ENCODE data around the gene PRSS56.

PRSS56 gene

DNA sequence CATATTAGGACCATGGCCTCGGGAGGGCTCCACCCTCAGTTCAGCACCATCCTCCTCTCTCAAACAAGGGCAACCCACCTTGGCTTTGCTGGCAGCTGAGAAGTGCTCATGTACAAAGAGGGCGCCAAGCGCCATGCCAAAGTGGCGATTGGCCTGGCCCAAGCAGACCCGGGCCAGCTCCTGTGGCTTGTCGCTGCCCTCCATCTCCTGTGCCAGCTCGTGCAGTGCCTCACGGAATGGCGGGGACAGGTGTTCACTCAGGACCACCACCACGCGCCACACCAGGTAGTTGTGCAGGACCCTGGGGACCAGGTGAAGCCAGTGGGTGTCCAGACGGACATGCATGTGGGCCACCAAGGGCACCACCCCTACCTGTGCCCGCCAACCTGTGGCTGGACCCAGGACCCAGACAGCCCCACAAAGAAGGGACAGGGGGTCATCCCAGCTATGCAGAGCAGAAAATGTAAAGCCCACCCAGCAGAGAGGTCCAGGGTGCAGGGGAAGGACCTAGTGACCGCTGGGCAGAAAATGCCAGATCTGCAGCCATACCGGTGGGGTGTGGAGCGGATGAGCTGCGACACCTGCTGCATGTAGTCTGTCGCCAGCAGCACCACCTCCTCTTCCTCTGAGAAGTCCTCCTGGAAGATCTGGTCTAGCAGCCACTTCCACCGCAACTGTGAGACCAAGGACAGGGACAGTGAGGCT lies 36.1 kb upstream of the PRSS56 start:
- no peak overlapping the region for H3K4me3 Mint-ChIP-seq

DNA sequence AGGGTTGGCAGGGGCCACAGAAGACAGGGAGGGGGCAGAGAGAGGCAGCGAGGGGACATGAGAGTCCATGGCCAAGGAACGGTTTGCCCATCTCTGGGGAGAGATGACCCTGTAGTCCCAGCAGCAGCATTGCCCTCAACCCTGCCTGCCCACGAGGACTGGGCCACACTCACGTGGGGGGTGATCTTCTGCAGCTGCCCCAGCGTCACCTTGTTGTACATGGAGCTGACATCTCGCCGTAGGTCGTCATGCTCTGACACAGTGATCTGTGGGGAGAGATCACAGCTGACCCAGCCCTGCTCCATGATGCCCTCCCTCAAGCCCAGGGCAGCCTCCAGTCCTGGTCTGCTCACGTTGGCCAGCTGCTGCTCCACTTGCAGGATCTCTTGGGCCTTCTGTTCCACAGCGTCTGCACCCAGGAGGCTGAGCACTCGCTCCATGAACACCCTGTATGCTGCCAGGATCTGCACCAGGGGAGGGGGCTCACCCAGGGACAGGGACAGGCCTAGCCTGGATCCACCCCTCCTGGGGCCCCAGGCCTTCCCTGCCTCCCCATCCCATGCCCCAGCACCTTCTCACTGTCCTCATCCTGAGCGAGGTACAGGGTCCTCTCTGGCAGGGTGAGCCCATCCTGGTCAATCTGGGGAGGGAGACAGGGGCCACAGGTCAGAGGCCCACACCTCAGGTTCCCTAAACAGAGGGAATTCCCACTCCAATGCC lies 35.4 kb upstream of the PRSS56 start:
- H3K4me1 Mint-ChIP-seq (ENCODE audit: low read depth): no peaks in the 10 kb centered on the region
- H3K4me3 Mint-ChIP-seq: no peak overlapping the region
- H3K36me3 Mint-ChIP-seq (ENCODE audit: low read depth): peaks cover 1% of the 10 kb centered on the region
- peaks cover 35% of the 10 kb centered on the region for H3K27me3 Mint-ChIP-seq (ENCODE audit: low read depth)
- H3K9me3 Mint-ChIP-seq: no peaks in the 10 kb centered on the region
- H3K27ac Mint-ChIP-seq: no peak overlapping the region

More for the DNA sequence above, 36.1 kb upstream of the PRSS56 start:
- H3K4me1 Mint-ChIP-seq (ENCODE audit: low read depth): no peaks in the 10 kb centered on the region
- H3K27me3 Mint-ChIP-seq (ENCODE audit: low read depth): peaks cover 28% of the 10 kb centered on the region
- H3K27ac Mint-ChIP-seq: no peak overlapping the region
- no peaks in the 10 kb centered on the region for H3K36me3 Mint-ChIP-seq (ENCODE audit: low read depth)
- H3K9me3 Mint-ChIP-seq: no peaks in the 10 kb centered on the region

DNA sequence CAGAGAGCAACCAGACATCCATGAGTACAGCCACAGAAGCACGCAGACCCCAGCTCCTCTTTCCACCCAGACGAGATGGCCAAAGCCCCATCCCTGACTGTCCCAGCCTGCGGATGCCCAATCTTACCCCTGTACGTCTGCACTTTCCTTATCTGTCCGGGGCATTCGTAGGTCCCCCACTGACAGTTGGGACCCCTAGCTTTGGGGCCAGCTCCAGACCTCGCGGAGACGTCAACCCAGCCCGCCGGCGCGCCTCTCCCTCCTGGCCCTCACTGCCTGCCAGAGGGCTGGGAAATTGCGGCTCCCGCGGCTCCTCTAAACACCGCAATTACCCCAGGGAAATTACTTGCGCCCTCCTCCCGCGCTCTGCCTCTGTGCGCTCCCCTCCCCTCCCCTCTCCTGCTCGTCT lies 34.8 kb upstream of the PRSS56 start:
- peaks cover 1% of the 10 kb centered on the region for H3K36me3 Mint-ChIP-seq (ENCODE audit: low read depth)
- H3K9me3 Mint-ChIP-seq: no peaks in the 10 kb centered on the region
- peaks cover 40% of the 10 kb centered on the region for H3K27me3 Mint-ChIP-seq (ENCODE audit: low read depth)
- H3K4me1 Mint-ChIP-seq (ENCODE audit: low read depth): no peaks in the 10 kb centered on the region
- H3K4me3 Mint-ChIP-seq: no peak overlapping the region
- no peak overlapping the region for H3K27ac Mint-ChIP-seq

DNA sequence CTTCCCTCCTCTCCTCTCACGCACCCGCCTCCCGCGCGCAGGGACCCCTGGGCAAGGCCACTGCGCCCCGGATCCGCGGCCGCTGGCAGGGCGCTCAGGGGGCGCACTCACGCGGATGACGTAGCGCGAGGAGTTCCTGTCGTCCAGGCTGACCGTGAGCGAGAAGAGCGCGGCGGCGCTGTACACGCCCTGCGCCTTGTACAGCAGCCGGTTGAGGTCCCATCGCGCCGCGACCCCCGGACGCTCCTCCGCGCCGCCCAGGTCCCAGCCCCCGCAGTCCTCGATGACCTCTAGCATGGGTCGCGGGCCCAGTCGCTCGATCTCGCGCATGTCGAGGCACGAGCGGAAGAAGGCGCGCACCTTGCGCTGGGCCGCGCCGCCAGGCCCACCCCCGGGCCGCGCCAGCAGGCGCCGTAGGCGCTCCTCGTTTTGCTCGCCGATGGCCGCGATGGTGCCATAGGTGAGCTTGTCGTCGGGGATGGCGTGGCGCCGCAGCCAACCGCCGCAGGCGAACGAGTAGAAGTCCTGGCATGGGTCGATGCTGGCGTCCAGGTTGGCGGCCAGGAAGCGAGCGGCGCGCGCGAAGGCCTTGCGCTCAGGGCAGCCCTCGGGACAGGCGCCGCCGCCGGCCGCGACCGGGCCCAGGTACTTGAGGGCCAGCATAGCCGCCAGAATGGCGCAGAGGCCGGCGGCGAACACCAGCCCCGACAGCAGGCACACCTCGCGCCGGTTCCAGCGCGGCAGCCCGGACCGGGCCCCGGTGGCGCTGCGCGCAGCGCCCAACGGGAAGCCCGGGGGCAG lies 34.2 kb upstream of the PRSS56 start:
- Mint-ChIP-seq H3K27ac (no peak overlapping the region), H3K27me3 (ENCODE audit: low read depth) (peaks cover 42% of the 10 kb centered on the region), H3K36me3 (ENCODE audit: low read depth) (peaks cover 1% of the 10 kb centered on the region)

GRCh38 chr2:232486558-232487384 lies 33.4 kb upstream of the PRSS56 start:
- Mint-ChIP-seq H3K4me1 (ENCODE audit: low read depth) (no peaks in the 10 kb centered on the region), H3K27me3 (ENCODE audit: low read depth) (peaks cover 46% of the 10 kb centered on the region), H3K27ac (no peak overlapping the region), H3K36me3 (ENCODE audit: low read depth) (peaks cover 1% of the 10 kb centered on the region), H3K9me3 (no peaks in the 10 kb centered on the region), H3K4me3 (no peak overlapping the region)

More for the DNA sequence above, 34.2 kb upstream of the PRSS56 start:
- Mint-ChIP-seq H3K4me1 (ENCODE audit: low read depth) (no peaks in the 10 kb centered on the region), H3K4me3 (no peak overlapping the region), H3K9me3 (no peaks in the 10 kb centered on the region)

DNA sequence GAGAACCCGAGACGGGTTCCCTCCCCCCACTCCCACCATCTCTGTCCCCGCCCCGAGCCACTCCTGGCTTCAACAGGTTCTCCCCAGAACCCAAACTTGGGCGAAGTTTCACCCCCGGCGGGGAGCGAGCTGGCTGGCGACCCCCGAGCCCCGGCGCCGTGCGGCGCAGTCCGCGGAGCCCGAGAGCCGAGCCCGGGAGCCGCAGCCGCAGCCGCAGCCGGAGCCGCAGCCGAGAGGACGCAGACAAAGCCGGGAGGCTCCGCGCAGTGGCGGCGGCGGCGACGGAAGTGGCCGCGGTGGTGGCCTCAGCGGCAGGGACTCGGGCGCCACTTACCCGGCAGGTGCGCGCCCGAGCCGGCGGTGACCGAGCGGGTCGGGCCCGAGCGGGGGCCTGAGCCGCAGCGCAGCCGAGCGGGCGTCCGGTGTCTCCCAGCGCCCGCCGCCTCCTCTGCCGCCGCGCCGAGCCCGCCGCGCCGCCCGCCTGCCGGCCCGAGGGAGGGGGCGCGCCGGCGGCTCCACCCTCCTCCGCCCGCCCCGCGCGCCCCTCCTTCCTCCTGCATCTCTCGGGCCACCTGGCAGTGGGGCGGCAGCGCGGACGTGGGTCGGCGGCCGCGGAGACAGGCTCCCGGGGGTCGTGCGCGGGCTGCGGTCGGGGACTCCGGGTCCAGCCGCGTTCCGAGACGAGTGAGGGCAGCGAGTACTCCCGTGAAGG lies 32.6 kb upstream of the PRSS56 start, which contains the start of gene ECEL1:
Gene ECEL1, minus strand, starts transcription at position 450 of the 712 bp plus-strand sequence. CDS start 1,181 bp downstream, outside the sequence.
- peaks cover 46% of the 10 kb centered on the region for H3K27me3 Mint-ChIP-seq (ENCODE audit: low read depth)
- H3K4me1 Mint-ChIP-seq (ENCODE audit: low read depth): no peaks in the 10 kb centered on the region
- H3K36me3 Mint-ChIP-seq (ENCODE audit: low read depth): peaks cover 1% of the 10 kb centered on the region
- no peak within 1 kb of the TSS for H3K4me3 Mint-ChIP-seq
- no peaks in the 10 kb centered on the region for H3K9me3 Mint-ChIP-seq
- H3K27ac Mint-ChIP-seq: no peak within 1 kb of the TSS

GRCh38 chr2:232488097-232488711 lies 32.0 kb upstream of the PRSS56 start:
- Mint-ChIP-seq H3K4me3 (no peak overlapping the region), H3K4me1 (ENCODE audit: low read depth) (no peaks in the 10 kb centered on the region)

DNA sequence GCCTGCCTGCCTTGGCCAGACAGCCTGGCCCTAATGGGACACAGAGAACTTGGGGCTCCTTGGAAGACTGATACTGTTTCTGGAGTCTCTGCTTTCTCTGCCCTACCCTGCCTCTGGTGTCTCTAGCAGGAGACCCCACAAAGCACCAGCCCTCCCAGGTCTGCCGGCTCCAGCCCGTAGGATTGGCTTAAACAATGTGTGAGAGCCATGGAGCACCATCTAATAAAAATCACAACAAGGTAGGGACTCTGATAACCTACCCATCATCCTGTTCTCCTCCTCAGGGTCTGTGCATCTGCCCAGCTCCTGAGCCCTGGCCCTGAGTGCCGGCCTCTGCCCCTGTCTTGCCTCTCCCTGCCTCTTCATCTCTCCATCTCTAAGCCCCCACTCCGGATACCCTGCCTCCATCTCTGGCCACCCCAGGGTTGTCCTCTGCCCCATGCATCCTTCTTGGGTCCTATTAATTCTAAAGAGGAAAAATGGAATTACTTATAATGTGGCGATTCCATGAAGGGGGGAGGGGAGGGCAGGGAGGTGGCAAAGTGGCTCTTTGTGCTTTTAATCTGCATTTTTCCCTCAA lies 31.4 kb upstream of the PRSS56 start:
- no peak overlapping the region for H3K27ac Mint-ChIP-seq
- H3K4me1 Mint-ChIP-seq (ENCODE audit: low read depth): no peaks in the 10 kb centered on the region

More at GRCh38 chr2:232488097-232488711, 32.0 kb upstream of the PRSS56 start:
- no peak overlapping the region for H3K27ac Mint-ChIP-seq
- peaks cover 1% of the 10 kb centered on the region for H3K36me3 Mint-ChIP-seq (ENCODE audit: low read depth)
- peaks cover 46% of the 10 kb centered on the region for H3K27me3 Mint-ChIP-seq (ENCODE audit: low read depth)
- no peaks in the 10 kb centered on the region for H3K9me3 Mint-ChIP-seq

GRCh38 chr2:232489516-232490220 lies 30.5 kb upstream of the PRSS56 start:
- peaks cover 39% of the 10 kb centered on the region for H3K27me3 Mint-ChIP-seq (ENCODE audit: low read depth)
- H3K4me1 Mint-ChIP-seq (ENCODE audit: low read depth): no peaks in the 10 kb centered on the region
- H3K36me3 Mint-ChIP-seq (ENCODE audit: low read depth): peaks cover 1% of the 10 kb centered on the region
- H3K27ac Mint-ChIP-seq: no peak overlapping the region
- no peaks in the 10 kb centered on the region for H3K9me3 Mint-ChIP-seq
- no peak overlapping the region for H3K4me3 Mint-ChIP-seq

More for the DNA sequence above, 31.4 kb upstream of the PRSS56 start:
- peaks cover 46% of the 10 kb centered on the region for H3K27me3 Mint-ChIP-seq (ENCODE audit: low read depth)
- H3K36me3 Mint-ChIP-seq (ENCODE audit: low read depth): peaks cover 1% of the 10 kb centered on the region
- H3K4me3 Mint-ChIP-seq: no peak overlapping the region
- no peaks in the 10 kb centered on the region for H3K9me3 Mint-ChIP-seq

- H3K27me3 Mint-ChIP-seq (ENCODE audit: low read depth): peaks cover 31% of the 10 kb centered on the region
- peaks cover 1% of the 10 kb centered on the region for H3K36me3 Mint-ChIP-seq (ENCODE audit: low read depth)
- no peaks in the 10 kb centered on the region for H3K4me1 Mint-ChIP-seq (ENCODE audit: low read depth)
- H3K4me3 Mint-ChIP-seq: no peak overlapping the region
- no peak overlapping the region for H3K27ac Mint-ChIP-seq
- H3K9me3 Mint-ChIP-seq: no peaks in the 10 kb centered on the region
Observed at GRCh38 chr2:232490221-232491138, 29.7 kb upstream of the PRSS56 start.

DNA sequence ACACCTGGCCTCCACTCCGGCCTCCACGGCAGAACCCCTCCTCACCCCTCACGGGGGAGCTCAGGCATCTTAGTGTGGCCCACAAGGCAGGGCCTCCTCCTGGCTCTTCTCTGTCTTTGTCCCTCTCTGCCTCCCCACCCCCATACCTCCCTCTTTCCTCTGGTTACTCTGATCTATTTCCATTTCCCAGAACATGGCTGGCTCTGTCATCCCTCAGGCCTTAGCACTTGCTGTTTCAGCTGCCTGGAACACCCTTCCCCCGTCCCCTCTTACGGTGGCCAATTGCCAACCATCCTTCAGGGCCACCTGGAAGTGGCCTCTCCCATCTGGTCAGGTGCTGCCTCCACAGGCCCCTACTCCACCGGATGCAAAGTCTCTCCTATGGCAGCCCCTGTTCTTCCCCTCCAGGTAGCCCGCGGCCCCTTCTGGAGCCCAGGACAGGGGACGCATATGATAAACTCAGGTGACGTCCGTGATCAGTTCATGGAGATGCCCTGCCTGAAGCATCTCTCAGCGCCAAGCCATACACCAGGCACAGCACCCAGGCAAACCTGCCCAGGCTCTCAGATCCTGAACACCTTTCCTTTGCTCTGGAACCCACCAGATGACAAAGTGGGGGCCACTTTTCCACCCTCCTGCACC lies 28.9 kb upstream of the PRSS56 start:
- peaks cover 31% of the 10 kb centered on the region for H3K27me3 Mint-ChIP-seq (ENCODE audit: low read depth)
- peaks cover 1% of the 10 kb centered on the region for H3K36me3 Mint-ChIP-seq (ENCODE audit: low read depth)
- H3K9me3 Mint-ChIP-seq: no peaks in the 10 kb centered on the region

More for the DNA sequence above, 28.9 kb upstream of the PRSS56 start:
- no peak overlapping the region for H3K27ac Mint-ChIP-seq
- H3K4me3 Mint-ChIP-seq: no peak overlapping the region
- no peaks in the 10 kb centered on the region for H3K4me1 Mint-ChIP-seq (ENCODE audit: low read depth)
